HG03432 (cell line): Measurements from ENCODE around the gene CRLF1.
"Not testable (repeated sequence)": the region's sequence is repeated elsewhere in the genome, so short reads cannot be mapped to it uniquely, and the experiment has no call there.

Experiments
- ATAC-seq: cut with Tn5 transposase; IDR thresholded peaks from one replicate; pipeline ENCODE4 v1.9.1; 2021; ENCODE audit warnings: mild to moderate bottlenecking, moderate library complexity; ENCODE audit not compliant: unreplicated experiment

CRLF1 gene

DNA sequence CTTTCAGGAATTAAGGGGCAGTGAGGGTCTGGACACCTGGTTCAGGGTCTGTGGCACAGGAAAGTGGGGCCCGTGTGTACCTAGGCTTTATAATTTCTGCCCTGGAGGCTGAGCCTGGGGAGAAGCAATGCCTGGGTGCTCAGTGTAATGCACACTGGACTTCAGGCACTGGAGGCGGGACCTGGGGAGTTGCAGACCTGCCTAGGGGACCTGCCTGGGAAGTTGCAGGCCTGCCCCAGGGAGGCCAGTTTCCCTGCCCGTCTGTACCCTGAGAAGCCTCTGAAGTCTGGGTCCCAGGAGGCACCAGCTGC is 3.6 kb upstream of the CRLF1 start:
- no peak for ATAC-seq

DNA sequence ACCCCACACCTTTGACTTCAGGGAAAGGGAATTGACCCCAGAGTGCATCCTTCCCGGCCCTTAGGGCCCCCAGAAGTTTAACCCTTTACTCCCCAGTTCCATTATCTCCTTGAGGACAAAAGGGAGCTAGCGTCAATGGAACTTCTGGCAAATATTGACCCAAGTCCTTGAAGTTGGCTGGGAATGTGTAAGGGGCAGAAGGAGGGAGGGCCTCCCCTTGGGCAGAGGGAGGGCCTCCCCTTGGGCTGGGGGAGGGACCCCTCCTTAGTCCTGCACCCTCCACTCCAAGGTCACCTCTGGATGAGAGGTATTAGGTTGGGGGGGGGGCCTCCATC is 3.1 kb upstream of the CRLF1 start:
- no peak for ATAC-seq

DNA sequence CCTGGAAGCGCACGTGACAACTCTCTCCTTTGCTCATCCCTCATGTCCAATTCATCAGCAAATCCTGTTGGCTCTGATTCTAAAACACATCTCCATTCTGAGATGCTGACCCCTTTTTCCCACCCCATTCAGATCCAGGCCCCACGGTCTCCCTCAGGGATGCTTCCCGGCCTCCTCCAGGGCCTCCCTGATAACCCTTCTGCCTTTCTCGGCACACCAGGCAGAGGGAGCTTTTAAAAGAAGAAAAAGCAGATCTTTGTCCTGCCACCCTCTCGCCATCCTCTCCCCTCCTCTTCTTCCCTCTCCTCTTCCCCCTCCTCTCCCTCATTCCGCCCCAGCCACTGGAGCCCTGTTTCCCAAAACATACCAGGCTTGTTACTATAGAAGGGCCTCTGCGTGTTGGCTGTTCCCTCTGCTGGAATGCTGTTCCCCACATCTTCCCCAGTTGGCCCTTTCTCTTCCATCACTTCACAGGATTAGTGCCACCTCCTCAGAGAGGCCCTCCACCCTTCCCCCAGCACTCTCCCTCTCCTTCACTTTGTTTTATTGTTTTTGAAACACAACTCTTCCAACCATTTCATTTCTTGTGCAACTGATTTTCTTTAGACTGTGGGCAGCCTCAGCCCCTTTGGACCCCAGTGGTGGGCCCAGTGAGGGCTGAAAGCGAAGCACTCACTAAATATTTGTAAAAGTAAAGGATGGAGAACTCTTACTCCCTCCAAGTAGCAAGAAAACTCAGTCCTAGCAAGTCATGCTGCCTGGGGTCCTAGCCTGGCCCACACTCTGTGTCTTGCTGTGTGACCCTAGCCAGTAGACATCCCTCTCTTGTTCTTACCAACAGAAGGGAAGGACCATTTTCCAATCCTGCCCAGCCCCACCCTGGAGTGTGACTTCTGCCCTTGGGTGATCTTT is 2.5 kb upstream of the CRLF1 start:
- no peak for ATAC-seq

DNA sequence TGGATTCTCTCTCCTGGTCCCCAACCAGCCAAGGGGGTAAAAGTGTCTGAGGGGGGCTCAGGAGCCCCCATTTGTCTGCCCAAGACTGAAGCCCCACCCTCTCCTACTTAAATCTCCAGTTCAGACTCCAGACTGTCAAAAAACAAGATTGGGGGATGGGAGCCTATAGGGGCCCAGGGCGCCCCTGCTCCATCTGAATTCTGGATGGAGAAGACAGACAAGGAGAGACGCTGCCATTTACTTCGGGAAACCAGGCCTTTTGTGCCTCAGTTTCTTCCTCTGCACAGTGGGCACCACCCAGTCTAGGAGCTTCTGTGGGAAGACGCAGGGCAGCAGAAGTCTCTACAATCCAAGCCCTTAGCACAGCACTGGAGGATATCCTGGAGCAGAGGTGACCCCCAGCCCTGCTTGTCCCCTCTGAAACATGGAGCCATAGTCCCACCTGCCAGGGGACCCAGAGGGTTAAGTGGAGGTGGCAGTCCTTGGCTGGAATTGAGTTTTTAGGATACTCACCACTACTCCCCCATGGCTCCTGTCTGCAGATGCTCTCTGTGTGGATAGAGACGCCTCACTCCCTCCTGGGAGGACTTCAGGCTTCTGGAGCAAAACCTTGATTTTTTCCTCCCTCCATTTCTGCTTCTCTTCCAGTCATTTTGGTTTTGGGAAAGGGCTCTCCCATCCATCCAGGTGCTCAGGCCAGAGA is 1.7 kb upstream of the CRLF1 start:
- no peak for ATAC-seq

DNA sequence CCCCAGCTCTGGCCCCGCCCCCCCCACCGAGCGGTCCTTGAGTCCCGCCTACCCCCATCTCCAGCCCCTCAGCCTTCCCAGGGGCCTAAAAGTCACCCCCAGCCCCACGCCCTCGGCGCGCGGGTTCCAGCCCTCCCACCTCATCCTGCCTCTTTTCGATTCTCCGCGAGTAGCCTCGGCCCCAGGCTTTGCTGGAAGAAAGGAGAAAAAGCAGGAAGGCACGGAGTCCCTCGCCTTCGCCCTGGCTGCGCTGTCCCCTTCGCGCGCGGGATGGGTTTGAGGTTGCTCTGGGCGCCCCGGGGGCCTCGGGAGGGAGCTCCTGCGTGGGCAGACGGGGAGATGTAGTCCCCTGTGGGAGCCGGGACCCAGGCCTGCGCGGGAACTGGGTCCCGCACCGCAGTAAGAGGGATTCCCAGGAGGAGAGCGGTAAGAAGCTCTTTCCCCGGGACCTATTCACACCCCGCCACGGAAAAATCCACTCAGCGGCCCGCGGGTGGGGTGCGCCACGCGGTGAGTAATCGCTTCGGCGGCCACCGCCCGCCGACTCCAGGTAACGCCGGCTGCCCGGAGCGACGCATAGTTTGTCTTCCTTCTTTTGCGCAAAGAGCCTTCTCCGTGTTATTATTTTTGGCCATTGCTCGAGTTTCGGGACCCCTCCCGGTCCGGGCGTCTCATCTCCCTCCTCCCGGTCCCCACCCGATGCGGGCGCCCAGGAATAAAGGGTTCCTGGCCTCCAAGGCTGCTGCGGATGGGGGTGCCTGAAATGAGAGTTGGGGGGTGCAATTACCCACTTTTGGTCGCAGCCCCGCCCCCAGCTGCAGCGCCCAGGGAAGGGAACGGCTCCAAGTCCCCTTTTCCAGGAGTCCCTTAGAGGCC is 865 bp upstream of the CRLF1 start:
- no peak for ATAC-seq

DNA sequence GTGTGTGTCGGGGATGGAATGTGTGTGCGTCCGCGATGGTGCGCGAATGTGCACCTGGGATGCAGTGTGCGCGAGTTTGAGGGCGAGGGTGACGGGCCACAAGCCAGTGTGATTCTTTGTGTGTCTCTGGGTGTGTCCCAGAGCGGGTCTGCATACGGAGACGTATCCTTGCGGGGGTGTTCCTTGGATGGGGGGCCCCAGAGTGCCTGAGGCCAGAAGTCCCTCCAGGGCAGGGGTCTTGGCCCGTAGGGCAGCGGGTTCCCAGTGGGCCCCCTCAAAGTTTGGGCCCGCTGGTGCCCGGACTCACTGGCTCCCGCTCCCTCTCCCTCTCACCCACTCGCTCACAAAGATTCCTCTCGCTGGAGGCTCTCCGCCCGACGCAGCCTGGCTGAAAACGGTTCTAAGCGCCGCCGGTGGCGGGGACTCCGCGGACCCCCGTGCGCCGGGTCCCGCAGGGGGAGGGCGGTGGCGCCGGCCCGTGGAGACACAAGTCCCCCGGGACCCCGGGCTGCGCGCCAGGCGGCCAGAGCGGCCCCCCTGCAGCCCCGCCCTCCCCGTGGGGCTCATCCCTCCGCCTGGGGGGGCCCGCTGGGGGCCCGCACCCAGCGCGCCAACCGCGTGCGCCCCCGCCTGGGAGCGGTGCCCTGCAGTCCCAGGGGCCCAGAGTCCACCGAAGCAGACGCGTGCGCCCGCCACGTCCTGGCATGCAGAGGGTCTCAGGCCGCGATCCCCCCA is 886 bp downstream of the CRLF1 start:
- ATAC-seq = no peak

DNA sequence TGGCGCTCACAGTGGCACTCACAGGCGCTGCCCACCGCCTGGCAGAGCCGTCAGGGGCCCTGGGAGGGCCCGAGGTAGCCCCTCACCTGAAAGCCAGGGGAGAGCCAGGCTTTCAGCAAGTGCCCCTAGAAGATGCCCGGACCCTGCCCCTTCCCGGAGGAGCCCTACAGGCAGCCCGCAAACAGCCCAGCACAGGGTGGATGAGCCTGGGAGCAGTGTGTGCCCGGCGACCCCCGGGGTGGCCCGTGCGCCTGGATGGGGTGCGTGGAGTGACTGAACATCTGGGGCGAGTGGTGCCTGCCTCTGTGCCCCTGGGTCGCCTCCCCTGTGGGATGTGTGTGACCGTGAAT is 1.4 kb downstream of the CRLF1 start:
- ATAC-seq = no peak

DNA sequence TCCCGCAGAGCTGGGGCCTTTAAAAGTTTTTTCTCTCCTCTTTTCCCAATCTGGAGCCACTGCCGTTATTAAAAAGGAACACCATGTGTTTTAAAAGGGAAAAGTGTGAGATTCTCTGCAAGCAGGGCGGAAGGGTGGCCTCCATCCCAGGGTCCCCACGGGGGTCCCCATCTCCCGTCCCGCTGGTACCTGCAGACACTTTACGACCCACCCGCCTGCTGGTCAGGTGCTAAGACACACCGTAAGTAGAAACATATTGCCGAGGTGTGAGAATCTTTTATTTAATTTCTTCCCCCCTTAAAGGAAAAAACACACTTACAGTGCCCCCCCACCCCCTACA is 1.8 kb downstream of the CRLF1 start:
- ATAC-seq = no peak

DNA sequence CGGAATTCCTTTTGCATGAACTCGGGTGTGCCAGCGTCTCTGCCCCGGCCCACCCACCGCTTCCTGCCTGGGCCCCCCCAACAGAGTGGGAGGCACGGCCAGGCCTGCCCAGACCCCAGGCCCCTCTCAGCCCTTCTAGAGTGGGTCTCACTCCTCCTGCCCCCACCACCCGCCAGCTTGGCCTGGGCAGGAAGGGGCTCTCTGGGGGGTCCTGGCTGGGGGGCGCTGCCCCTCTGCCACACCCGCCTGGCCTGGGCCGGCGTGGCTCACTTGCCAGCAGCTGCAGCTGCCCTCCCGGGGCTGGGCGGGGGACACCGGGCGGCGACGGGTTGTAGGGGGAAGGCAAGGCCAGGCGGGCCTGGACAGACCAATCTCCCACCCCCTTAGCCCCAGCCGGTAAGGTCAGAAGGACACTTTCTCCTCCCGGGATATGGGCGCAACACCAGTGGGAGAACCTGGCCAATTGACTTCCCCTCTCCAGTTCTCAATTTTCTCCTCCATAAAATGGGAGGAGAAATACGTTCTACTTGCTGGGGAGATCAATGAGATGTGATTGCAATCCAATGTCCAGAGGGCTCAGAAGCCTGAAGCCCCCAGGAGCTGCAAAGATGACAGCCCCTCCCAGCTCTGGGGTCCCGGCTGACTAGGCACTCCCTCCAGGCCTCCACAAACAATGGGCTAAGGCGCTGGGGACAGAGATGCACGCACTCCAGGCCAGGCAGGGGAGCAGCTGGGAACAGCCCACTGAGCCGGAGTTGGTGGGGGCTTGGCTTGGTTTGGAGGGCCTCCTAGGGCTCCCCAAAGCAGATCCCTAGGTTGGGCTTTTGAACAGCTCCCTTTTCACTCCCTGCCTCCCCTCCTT is 2.4 kb downstream of the CRLF1 start:
- ATAC-seq = no peak

DNA sequence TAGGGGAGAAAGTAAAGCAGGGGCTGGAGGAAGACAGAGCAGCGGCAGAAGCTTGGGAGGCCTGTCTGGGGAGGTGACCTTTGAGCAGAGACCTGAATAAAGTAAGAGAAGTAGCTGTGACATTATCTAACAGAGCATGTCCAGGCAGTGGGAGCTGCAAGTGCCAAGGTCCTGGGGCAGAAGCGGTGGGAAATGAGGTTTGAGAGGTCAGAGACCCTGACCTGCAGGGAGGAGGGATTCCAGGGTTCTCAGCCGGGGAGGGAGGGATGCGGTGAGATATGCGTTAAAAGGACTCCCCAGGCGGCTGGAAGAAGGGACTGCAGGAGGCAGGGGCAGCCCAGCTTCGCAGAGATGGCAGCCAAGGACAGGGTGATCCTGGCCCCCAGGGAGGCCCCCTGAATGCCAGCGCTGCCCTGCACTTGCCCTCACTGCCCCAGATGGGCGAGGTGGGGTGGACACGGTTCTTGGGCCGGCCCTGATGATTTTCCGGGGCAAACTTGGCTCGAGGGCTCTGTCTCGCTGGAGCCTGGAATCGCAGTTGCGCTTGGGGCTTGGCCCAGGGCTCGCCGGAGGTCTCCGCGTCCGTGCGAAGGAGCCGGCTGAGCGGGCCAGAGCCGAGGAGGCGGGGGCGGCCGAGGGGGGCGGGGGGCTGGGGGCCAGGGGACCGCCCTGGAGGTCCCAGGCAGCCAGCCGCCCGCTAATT is 3.2 kb downstream of the CRLF1 start:
- no peak for ATAC-seq

DNA sequence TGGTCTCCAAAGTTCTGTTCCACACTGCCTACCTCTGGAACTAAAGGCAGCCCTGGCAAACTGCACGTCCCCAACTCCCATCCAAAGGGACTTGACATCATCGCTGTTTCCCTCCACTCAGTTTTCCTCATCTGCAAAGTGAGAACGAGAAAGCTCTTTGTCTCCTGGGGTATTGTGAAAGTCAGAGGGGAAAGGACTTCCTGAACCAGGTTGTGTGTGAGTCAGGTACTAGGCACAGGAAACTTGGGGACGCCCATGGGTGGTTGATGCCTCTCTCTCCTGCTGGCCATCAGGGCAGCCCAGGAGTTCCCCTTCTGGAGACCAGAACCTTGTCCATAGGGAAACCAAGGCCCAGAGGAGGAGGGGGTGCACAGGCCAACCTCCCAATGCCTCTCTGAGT is 4.7 kb downstream of the CRLF1 start:
- ATAC-seq = no peak

DNA sequence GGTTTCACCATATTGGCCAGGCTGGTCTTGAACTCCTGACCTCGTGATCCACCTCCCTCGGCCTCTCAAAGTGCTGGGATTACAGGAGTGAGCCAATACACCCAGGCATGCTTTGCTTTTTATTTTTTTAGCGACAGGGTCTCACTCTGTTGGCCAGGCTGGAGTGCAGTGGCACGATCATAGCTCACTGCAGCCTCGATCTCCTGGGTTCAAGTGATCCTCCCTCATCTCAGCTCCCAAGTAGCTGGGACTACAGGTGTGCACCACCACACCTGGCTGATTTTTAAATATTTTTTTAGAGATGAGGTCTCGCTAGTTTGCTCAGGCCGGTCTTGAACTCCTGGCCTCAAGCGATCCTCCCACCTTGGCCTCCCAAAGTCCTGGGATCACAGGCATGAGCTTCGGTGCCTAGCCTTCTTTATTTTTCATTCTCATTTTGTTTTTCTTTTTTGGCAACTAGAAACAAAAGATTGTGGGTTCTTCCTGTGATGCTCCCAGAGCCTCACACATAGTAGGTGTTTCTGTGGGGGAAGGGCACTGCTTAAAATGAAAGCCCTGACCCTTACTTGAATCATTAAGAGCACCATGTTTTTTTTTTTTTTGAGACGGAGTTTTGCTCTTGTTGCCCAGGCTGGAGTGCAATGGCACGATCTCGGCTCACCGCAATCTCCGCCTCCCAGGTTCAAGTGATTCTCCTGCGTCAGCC is 5.8 kb downstream of the CRLF1 start:
- not testable (repeated sequence) for ATAC-seq

DNA sequence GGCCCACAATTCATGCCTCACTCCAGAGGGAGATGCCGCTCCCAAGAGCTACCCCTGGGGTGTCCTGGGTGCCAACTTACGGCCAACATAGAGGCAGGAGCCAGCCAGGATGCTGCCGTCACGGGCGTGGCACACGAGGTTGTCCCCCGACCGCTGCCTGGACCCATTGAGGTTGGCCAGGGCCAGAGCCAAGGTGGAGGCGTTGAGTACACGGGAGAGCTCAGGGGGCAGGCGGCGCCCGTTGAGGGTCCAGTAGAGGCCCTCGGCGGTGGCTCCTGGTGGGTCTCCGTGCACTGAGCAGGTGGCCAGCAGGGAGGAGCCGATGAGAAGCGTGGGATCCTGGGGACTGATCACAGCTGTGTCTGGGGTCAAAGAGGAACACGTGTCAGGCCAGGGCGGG is 7.1 kb downstream of the CRLF1 start:
- no peak for ATAC-seq

DNA sequence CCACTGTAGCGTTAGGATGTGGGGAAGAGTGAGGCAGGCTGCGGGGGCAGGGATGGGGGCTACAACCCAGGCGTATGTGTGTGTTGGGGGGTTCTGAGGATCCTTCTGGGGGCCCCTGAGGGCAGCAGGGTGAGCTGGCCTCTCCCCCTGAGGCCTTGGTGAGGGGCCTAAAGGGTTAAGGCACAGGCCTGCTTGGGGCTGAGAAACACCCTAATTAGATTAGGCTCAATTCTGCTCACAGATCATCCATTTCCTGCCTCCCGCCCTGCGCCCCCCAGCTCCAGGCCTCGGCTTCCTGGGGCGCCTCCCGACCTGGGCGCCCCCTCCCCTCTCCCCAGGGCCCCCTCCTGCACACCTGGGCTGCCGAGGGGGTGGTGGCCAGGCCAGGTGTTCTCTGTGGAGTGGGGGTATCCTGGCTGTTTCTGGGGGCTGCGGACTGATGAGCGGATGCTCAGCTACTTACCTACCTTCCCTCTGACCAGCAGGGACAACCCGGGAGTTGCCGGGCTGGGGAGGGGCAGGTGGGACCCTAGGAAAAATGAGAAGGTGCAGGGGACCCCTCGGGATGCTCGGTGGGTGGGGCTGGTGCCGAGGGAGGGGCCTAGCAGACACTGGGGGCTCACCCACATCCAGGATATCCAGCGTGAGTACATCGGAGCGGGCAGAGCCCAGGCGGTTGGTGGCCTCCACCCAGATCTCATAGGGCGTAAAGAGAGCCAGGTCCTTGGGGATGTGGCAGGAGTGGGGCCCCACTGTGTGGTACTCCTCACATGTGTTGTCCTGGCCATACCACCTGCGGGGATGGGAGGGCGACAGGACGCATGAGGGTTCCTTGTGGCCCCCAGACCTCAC is 8.6 kb downstream of the CRLF1 start:
- no peak for ATAC-seq

DNA sequence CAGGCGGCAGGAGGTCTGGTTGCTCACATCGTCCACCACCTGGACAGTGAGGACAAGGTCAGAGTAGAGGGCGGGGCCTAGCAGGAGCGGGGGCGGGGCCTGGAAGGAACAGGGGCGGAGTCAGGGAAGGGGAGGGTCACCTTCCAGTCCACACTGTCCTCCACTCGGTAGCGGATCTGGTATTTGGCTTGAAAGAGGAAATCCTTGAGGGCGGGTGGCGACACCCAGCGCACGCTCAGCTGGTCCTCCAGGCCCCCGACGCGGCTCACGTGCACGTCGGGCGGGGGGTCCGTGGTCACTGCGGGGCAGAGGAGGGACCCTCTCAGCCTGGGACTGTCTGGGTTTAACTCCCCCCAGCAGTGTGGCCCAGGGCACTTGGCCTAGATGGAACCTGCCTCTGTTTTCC is 9.8 kb downstream of the CRLF1 start:
- ATAC-seq = no peak

DNA sequence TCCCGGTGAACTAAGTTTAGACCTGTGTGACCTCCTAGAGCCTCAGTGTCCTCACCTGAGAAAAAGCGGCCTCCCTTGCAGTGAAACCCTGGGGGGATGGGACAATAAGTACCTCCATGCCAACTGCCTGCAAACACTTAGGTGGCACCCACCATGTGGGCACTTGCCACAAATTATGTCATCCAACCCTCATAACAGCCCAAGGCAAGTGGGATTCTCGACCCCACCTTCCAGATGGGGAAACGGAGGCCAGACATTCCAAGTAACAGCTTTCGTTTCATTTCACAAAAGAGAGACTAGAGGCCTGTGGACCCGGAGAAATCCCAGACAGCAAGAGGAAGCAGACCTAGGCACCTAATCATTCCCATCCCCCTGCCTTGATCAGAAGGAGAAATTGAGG is 11.1 kb downstream of the CRLF1 start:
- ATAC-seq = no peak

DNA sequence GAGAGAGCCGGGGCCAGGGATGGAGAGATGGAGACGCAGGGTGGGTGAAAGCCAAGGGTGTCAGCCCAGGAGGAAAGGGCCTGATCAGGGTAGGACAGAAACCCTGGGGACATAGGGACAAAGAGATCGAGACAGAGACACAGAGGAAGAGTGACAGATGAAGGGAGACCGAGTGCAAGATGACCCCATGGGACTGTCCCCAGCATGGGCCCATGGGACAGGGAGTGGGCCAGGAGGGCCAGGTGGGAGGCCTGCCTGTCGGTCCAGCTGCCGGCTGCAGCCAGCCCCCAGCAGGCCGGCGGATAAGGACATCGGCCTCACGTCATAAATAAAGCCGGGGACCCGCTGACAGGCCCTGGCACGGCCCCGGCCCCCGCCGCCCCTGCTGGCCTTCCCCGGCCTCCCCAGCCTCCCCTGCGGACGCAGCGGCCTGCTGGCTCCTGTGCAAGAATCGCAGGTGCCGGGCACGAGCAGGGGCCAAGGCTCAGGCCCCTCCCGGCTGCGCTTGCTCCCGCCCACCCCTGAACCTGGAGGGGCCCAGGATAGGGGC is 11.7 kb downstream of the CRLF1 start:
- no peak for ATAC-seq
